HepG2 (cell line): ENCODE measurements around the gene UBE2M. TPM values are rescaled to one million over a fixed set of nuclear protein-coding genes. Genes with fewer than 3 reads are reported as not detected.

Experiments
- AGO1 ChIP-seq: fragments of 200-400 bp; formaldehyde crosslinking; IDR thresholded peaks from 2 replicates; pipeline ENCODE4 v1.6.1; 2017; ENCODE audit warnings: mild to moderate bottlenecking, low read depth, low read length, moderate library complexity; ENCODE audit not compliant: poor library complexity, severe bottlenecking
- AGO2 ChIP-seq: fragments of 200-400 bp; formaldehyde crosslinking; optimal IDR thresholded peaks from 2 replicates; pipeline ENCODE3; 2017; ENCODE audit warnings: mild to moderate bottlenecking, low read depth, low read length, moderate library complexity
- GPN1 ChIP-seq: sonication (generic); formaldehyde crosslinking; IDR thresholded peaks from 2 replicates; pipeline ENCODE4 v1.5.1; 2020; ENCODE audit warnings: missing genetic modification reagents, borderline replicate concordance
- HIC2 ChIP-seq: sonication (generic); formaldehyde crosslinking; IDR thresholded peaks from 2 replicates; pipeline ENCODE4 v1.9.0; 2022; ENCODE audit warnings: low read depth, missing genetic modification reagents
- HMGA1 ChIP-seq: sonication (generic); formaldehyde crosslinking; conservative IDR thresholded peaks from 2 replicates; pipeline ENCODE4 v1.4.0; 2020; ENCODE audit warnings: missing genetic modification reagents
- NR2F6 ChIP-seq, 2 experiments: IDR thresholded peaks; 2 replicates each; pipeline ENCODE4 v1.6.1; 2016; ENCODE audit warnings: antibody characterized with exemption in 1 of 2, mild to moderate bottlenecking in 1 of 2
- PRDM15 ChIP-seq: sonication (generic); formaldehyde crosslinking; IDR thresholded peaks from 2 replicates; pipeline ENCODE4 v1.4.0; 2020; ENCODE audit warnings: missing genetic modification reagents
- RNF2 ChIP-seq: fragments of 450-650 bp; conservative IDR thresholded peaks from 2 replicates; pipeline ENCODE4 v1.6.1; 2016; ENCODE audit warnings: low read depth
- U2AF2 ChIP-seq: fragments of 200-400 bp; formaldehyde crosslinking; IDR thresholded peaks from 2 replicates; pipeline ENCODE4 v1.6.1; 2017; ENCODE audit warnings: low read depth, mild to moderate bottlenecking, low read length
- ZBTB14 ChIP-seq: sonication (generic); formaldehyde crosslinking; IDR thresholded peaks from 2 replicates; pipeline ENCODE4 v1.4.0; 2020; ENCODE audit warnings: missing genetic modification reagents
- ZC3H13 ChIP-seq: sonication (generic); formaldehyde crosslinking; IDR thresholded peaks from 2 replicates; pipeline ENCODE4 v1.8.1; 2023; ENCODE audit warnings: mild to moderate bottlenecking, missing genetic modification reagents, moderate library complexity
- ZIK1 ChIP-seq: sonication (generic); formaldehyde crosslinking; IDR thresholded peaks from 2 replicates; pipeline ENCODE4 v1.5.0; 2020; ENCODE audit warnings: mild to moderate bottlenecking, low read depth, missing genetic modification reagents, borderline replicate concordance
- ZMYM4 ChIP-seq: sonication (generic); formaldehyde crosslinking; IDR thresholded peaks from 2 replicates; pipeline ENCODE4 v1.8.1; 2023; ENCODE audit warnings: mild to moderate bottlenecking, missing genetic modification reagents
- ZNF160 ChIP-seq: sonication (generic); formaldehyde crosslinking; IDR thresholded peaks from 2 replicates; pipeline ENCODE4 v1.8.0; 2022; ENCODE audit warnings: mild to moderate bottlenecking, inconsistent platforms, missing genetic modification reagents
- ZNF207 ChIP-seq: fragments of 450-650 bp; IDR thresholded peaks from 2 replicates; pipeline ENCODE4 v1.6.1; 2016; ENCODE audit warnings: antibody characterized with exemption, borderline replicate concordance
- ZNF276 ChIP-seq: sonication (generic); formaldehyde crosslinking; IDR thresholded peaks from 2 replicates; pipeline ENCODE4 v1.4.0; 2020; ENCODE audit warnings: mild to moderate bottlenecking, low read depth, missing genetic modification reagents
- ZNF75D ChIP-seq: sonication (generic); formaldehyde crosslinking; IDR thresholded peaks from 2 replicates; pipeline ENCODE4 v1.8.1; 2023; ENCODE audit warnings: missing genetic modification reagents, mild to moderate bottlenecking, borderline replicate concordance
- polyA plus RNA-seq, 8 experiments: library from polyadenylated mRNA; depleted of rRNA in 3 of 8; stranded (reverse) in 7 of 8; unstranded in 1 of 8; fragments of >200 nt; fragmentation: Illumina TruSeq in 4 of 8; extraction: Trizol in 4 of 8; gene quantifications; 2 replicates each; pipeline versions ENCODE4 v1.2.1 to v1.2.3, GENCODE V29; 2011 to 2016; ENCODE audit warnings: low read depth in 4 of 8, missing spikeins in 1 of 8, mixed read lengths in 1 of 8; ENCODE audit not compliant: insufficient read depth in 1 of 8
- total RNA-seq, 5 experiments: library from RNA; depleted of rRNA; stranded (reverse); fragments of >200 nt; fragmentation: Illumina TruSeq; extraction: Trizol; gene quantifications; 2 replicates each; pipeline ENCODE4 v1.2.3, GENCODE V29; 2016; ENCODE audit warnings: low read depth in 1 of 5

UBE2M gene
- total and polyA plus RNA-seq, 2 of the 13 experiments (the other 11 are each of a cell fraction or from before 2014, with no cell fraction given): 36.2 to 50.3 TPM

GRCh38 chr19:58513694-58514563, 44.5 kb downstream of the UBE2M start (continued):
- TF ChIP-seq PRDM15 (CRISPR knock-in tag): no peak
- TF ChIP-seq AGO2: peak; percentile 95
- TF ChIP-seq AGO1: peak; percentile 98
- TF ChIP-seq HMGA1 (CRISPR knock-in tag): no peak
- TF ChIP-seq ZBTB14: peak; percentile 92
- TF ChIP-seq ZNF75D (CRISPR knock-in tag): no peak
- TF ChIP-seq RNF2: no peak
- TF ChIP-seq ZNF207: no peak
- peak; percentile 70; the same call in 1 of the 2 replicates for TF ChIP-seq ZMYM4 (CRISPR knock-in tag)
- TF ChIP-seq ZC3H13 (CRISPR knock-in tag): peak; percentile 94
- TF ChIP-seq ZIK1: peak; percentile 84; the same call in 1 of the 2 replicates
- TF ChIP-seq HIC2 (CRISPR knock-in tag): peak; percentile 27; the same call in 1 of the 2 replicates
- no peak for TF ChIP-seq NR2F6 (IDR thresholded peaks at IDR 0.05)
- TF ChIP-seq NR2F6 (CRISPR knock-in tag; IDR thresholded peaks at IDR 0.05): 0 out of 2 replicates have a peak, but pooled peaks have one; percentile 53
- peak; percentile 58; the same call in 1 of the 2 replicates for TF ChIP-seq GPN1 (CRISPR knock-in tag)
- peak; percentile 53; the same call in 1 of the 2 replicates for TF ChIP-seq ZNF276 (CRISPR knock-in tag)
- TF ChIP-seq U2AF2: no peak
- peak; percentile 73; the same call in 1 of the 2 replicates for TF ChIP-seq ZNF160 (CRISPR knock-in tag)
